GM23338 (cell line): ENCODE measurements around the gene TNIP1. TPM values are rescaled to one million over a fixed set of nuclear protein-coding genes. Genes with fewer than 3 reads are reported as not detected.

Experiments
- ATAC-seq: fragments of 200-7000 bp; cut with Tn5 transposase; 3 replicates; pipeline ENCODE4 v1.9.1; 2020
- DNase-seq: peaks from one replicate; pipeline ENCODE4 v3.0.0-alpha.2; 2015; ENCODE audit warnings: low spot score
- H2AFZ ChIP-seq: fragments of 200-600 bp; sonication (generic); 2 replicates; pipeline ENCODE4 v1.8.0; 2016; ENCODE audit warnings: antibody characterized with exemption, mild to moderate bottlenecking, moderate library complexity
- H3F3A ChIP-seq: fragments of 200-600 bp; sonication (generic); replicated peaks from 2 replicates; pipeline ENCODE4 v1.8.0; 2017; ENCODE audit warnings: antibody characterized with exemption, mixed run types, low read depth
- H3K27ac ChIP-seq: fragments of 200-600 bp; sonication (generic); 2 replicates; pipeline ENCODE4 v1.6.1; 2016; ENCODE audit warnings: low read depth
- H3K27me3 ChIP-seq: fragments of 200-600 bp; sonication (generic); 2 replicates; pipeline ENCODE4 v1.8.0; 2016; ENCODE audit warnings: mild to moderate bottlenecking, mixed run types, moderate library complexity; ENCODE audit not compliant: insufficient read depth
- H3K36me3 ChIP-seq: fragments of 200-600 bp; sonication (generic); 2 replicates; pipeline ENCODE4 v1.8.0; 2016; ENCODE audit warnings: mild to moderate bottlenecking; ENCODE audit not compliant: insufficient read depth
- H3K4me1 ChIP-seq: fragments of 200-600 bp; sonication (generic); 2 replicates; pipeline ENCODE4 v1.8.0; 2016; ENCODE audit warnings: mild to moderate bottlenecking, moderate library complexity; ENCODE audit not compliant: insufficient read depth
- H3K4me2 ChIP-seq: fragments of 200-600 bp; sonication (generic); 2 replicates; pipeline ENCODE4 v1.7.1; 2017; ENCODE audit warnings: mixed run types
- H3K4me3 ChIP-seq: fragments of 200-600 bp; sonication (generic); 2 replicates; pipeline ENCODE4 v1.6.1; 2016; ENCODE audit warnings: mixed run types
- H3K79me2 ChIP-seq: fragments of 200-600 bp; sonication (generic); replicated peaks from 2 replicates; pipeline ENCODE4 v1.8.0; 2017; ENCODE audit warnings: mild to moderate bottlenecking; ENCODE audit not compliant: insufficient read depth
- H3K9me2 ChIP-seq: fragments of 200-600 bp; sonication (generic); 2 replicates; pipeline ENCODE4 v1.8.0; 2017; ENCODE audit not compliant: insufficient read depth
- H4K20me1 ChIP-seq: fragments of 200-600 bp; sonication (generic); replicated peaks from 2 replicates; pipeline ENCODE4 v1.8.0; 2017; ENCODE audit warnings: mild to moderate bottlenecking; ENCODE audit not compliant: insufficient read depth
- H3K27ac Mint-ChIP-seq: 2 replicates; pipeline ENCODE4 v1.8.0; 2020; ENCODE audit warnings: inconsistent platforms, mild to moderate bottlenecking, moderate library complexity, mixed read lengths
- H3K27me3 Mint-ChIP-seq: 3 replicates; pipeline ENCODE4 v1.8.0; 2022; ENCODE audit warnings: low read depth, mild to moderate bottlenecking, moderate library complexity, mixed read lengths, inconsistent platforms; ENCODE audit not compliant: insufficient read depth, poor library complexity
- H3K36me3 Mint-ChIP-seq: 3 replicates; pipeline ENCODE4 v1.8.0; 2021; ENCODE audit warnings: low read depth, mild to moderate bottlenecking, inconsistent platforms, moderate library complexity, mixed read lengths
- H3K4me1 Mint-ChIP-seq: 3 replicates; pipeline ENCODE4 v1.8.0; 2020; ENCODE audit warnings: mild to moderate bottlenecking, inconsistent platforms, mixed read lengths
- H3K4me3 Mint-ChIP-seq: 3 replicates; pipeline ENCODE4 v1.8.0; 2021; ENCODE audit warnings: moderate library complexity, mild to moderate bottlenecking, inconsistent platforms, mixed read lengths
- H3K9me3 Mint-ChIP-seq: 3 replicates; pipeline ENCODE4 v1.8.0; 2020; ENCODE audit warnings: moderate library complexity, mild to moderate bottlenecking, inconsistent platforms, mixed read lengths
- EZH2 ChIP-seq: fragments of 200-600 bp; sonication (generic); IDR thresholded peaks from one replicate; pipeline ENCODE4 v1.8.0; 2017; ENCODE audit warnings: antibody characterized with exemption, mild to moderate bottlenecking, low read depth; ENCODE audit not compliant: unreplicated experiment
- EZH2phosphoT487 ChIP-seq: fragments of 200-600 bp; sonication (generic); IDR thresholded peaks from one replicate; pipeline ENCODE4 v1.8.1; 2018; ENCODE audit warnings: antibody characterized with exemption; ENCODE audit not compliant: unreplicated experiment
- NANOG ChIP-seq: IDR thresholded peaks from 2 replicates; pipeline ENCODE4 v1.6.1; 2016; ENCODE audit warnings: antibody characterized with exemption, borderline replicate concordance
- POLR2AphosphoS5 ChIP-seq: IDR thresholded peaks from 2 replicates; pipeline ENCODE4 v1.6.1; 2016; ENCODE audit warnings: antibody characterized with exemption, low read depth
- ZNF331 ChIP-seq: fragments of 250-450 bp; sonication (Bioruptor Pico); IDR thresholded peaks from 2 replicates; pipeline ENCODE4 v1.5.0; 2020; ENCODE audit warnings: low read depth, mild to moderate bottlenecking, moderate library complexity
- ZNF462 ChIP-seq: fragments of 250-450 bp; sonication (Bioruptor Pico); IDR thresholded peaks from 2 replicates; pipeline ENCODE4 v1.5.0; 2020; ENCODE audit warnings: mild to moderate bottlenecking, moderate library complexity
- polyA plus RNA-seq: library from polyadenylated mRNA; unstranded; fragments of >200 nt; fragmentation: Nextera tagmentation; extraction: Ambion mirVana; gene quantifications from 2 replicates; pipeline ENCODE4 v1.2.1, GENCODE V29; 2016
- total RNA-seq: library from RNA; depleted of rRNA; stranded (reverse); fragments of >200 nt; shearing (Covaris generic); gene quantifications from 2 replicates; pipeline ENCODE4 v1.2.3, GENCODE V29; 2014
- TF ChIP-seq, protein P1 (sequence below), 2 experiments: fragments of 200-600 bp in 1 of 2; sonication (generic) in 1 of 2; conservative IDR thresholded peaks; 2 replicates each; pipeline versions ENCODE4 v1.5.1 to v1.6.1; 2016 to 2017; ENCODE audit warnings: antibody characterized with exemption in 2 of 2, low read depth in 2 of 2, mild to moderate bottlenecking in 2 of 2, moderate library complexity in 1 of 2

Gene TNIP1
- total and polyA plus RNA-seq, 2 experiments from 2014 or later: 10.3 to 29.6 TPM

DNA sequence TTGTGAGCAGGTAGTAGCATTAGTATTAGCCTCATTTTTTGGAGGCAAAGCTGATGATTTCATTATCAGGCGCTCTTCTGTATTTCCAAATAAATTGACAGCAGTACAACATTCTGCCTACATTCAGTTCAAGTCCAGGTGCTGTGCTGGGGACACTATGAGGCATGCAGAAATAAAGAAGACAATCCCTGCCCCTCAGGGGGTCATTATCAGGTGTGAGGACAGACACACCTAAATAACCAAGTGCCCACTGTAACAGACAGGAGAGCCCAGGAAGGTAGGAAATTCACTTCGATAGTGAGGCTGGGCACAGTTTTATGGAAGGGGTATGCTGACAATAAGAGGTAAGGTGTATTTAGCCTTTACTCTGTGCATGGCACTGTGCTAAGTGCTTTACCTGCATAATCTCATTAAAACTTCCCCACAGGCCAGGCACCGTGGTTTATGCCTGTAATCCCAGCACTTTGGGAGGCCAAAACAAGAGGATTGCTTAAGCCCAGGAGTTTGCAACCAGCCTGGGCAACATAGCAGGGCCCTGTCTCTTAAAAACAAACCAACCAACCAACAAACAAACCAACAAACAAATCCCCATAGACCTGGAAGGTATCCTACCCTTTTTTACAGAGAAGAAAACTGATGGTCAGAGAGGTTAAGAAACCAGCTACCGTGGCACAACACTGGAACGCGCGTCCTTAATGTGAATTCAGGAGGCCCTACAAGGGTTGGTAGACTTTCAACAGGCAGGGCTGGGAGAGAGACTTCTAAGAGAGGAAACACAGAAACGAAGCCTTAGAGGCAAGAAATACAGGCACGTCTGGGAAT lies 77.9 kb downstream of the TNIP1 start:
- DNase-seq (no peak), ATAC-seq (peak; percentile 33)
- H3F3A ChIP-seq: no peaks in the 10 kb centered on the region
- Mint-ChIP-seq H3K27me3 (peaks cover 7% of the 10 kb centered on the region), H3K9me3 (no peaks in the 10 kb centered on the region), H3K4me3 (no peak overlapping the region), H3K36me3 (no peaks in the 10 kb centered on the region), H3K4me1 (peaks cover 6% of the 10 kb centered on the region), H3K27ac (no peak overlapping the region)
- H3K79me2 ChIP-seq: no peaks in the 10 kb centered on the region
- H3K4me3 ChIP-seq: no peak overlapping the region
- H3K4me2 ChIP-seq: no peak overlapping the region
- peak overlapping the region; percentile 60; the same call in 1 of the 2 replicates for H2AFZ ChIP-seq
- no peaks in the 10 kb centered on the region for H3K9me2 ChIP-seq
- no peaks in the 10 kb centered on the region; the same call in 1 of the 2 replicates for H3K4me1 ChIP-seq
- no peak overlapping the region for H3K27ac ChIP-seq
- H3K27me3 ChIP-seq: no peaks in the 10 kb centered on the region
- no peak for TF ChIP-seq POLR2AphosphoS5
- no peaks in the 10 kb centered on the region for H3K36me3 ChIP-seq
- H4K20me1 ChIP-seq: no peaks in the 10 kb centered on the region

DNA sequence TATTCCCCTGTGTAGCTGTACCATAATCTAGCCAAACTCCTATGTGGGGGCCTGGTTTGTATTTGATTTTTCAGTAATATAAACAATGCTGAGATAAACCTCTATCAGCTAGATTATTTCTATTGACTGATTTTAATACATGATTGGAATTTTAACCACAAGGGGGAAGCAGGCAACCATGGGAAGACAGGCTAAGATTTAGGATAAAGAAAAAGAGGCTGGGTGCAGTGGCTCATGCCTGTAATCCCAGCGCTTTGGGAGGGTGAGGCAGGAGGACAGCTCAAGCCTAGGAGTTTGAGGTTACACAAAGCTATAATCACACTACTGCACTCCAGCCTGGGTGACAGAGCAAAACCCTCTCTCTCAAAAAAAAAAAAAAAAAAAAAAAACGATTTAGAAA lies 78.6 kb downstream of the TNIP1 start:
- Histone ChIP-seq H2AFZ (no peak overlapping the region), H4K20me1 (no peaks in the 10 kb centered on the region), H3K36me3 (no peaks in the 10 kb centered on the region), H3K4me3 (no peak overlapping the region), H3K9me2 (no peaks in the 10 kb centered on the region), H3K27me3 (no peaks in the 10 kb centered on the region), H3F3A (no peaks in the 10 kb centered on the region), H3K4me1 (no peaks in the 10 kb centered on the region; the same call in 1 of the 2 replicates), H3K27ac (no peak overlapping the region), H3K79me2 (no peaks in the 10 kb centered on the region), H3K4me2 (no peak overlapping the region)
- no peaks in the 10 kb centered on the region for H3K36me3 Mint-ChIP-seq
- peak; percentile 72 for ATAC-seq
- peaks cover 6% of the 10 kb centered on the region for H3K4me1 Mint-ChIP-seq
- peaks cover 7% of the 10 kb centered on the region for H3K27me3 Mint-ChIP-seq
- H3K4me3 Mint-ChIP-seq: no peak overlapping the region
- peaks cover 2% of the 10 kb centered on the region; the same call in 1 of the 3 replicates for H3K9me3 Mint-ChIP-seq
- H3K27ac Mint-ChIP-seq: no peak overlapping the region
- TF ChIP-seq, protein P1, sequence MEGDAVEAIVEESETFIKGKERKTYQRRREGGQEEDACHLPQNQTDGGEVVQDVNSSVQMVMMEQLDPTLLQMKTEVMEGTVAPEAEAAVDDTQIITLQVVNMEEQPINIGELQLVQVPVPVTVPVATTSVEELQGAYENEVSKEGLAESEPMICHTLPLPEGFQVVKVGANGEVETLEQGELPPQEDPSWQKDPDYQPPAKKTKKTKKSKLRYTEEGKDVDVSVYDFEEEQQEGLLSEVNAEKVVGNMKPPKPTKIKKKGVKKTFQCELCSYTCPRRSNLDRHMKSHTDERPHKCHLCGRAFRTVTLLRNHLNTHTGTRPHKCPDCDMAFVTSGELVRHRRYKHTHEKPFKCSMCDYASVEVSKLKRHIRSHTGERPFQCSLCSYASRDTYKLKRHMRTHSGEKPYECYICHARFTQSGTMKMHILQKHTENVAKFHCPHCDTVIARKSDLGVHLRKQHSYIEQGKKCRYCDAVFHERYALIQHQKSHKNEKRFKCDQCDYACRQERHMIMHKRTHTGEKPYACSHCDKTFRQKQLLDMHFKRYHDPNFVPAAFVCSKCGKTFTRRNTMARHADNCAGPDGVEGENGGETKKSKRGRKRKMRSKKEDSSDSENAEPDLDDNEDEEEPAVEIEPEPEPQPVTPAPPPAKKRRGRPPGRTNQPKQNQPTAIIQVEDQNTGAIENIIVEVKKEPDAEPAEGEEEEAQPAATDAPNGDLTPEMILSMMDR (conservative IDR thresholded peaks at IDR 0.05; ENCODE audit: low read depth in 2 of 2): peak; percentile 70
- no peak for TF ChIP-seq EZH2
- DNase-seq: peak; percentile 69

DNA sequence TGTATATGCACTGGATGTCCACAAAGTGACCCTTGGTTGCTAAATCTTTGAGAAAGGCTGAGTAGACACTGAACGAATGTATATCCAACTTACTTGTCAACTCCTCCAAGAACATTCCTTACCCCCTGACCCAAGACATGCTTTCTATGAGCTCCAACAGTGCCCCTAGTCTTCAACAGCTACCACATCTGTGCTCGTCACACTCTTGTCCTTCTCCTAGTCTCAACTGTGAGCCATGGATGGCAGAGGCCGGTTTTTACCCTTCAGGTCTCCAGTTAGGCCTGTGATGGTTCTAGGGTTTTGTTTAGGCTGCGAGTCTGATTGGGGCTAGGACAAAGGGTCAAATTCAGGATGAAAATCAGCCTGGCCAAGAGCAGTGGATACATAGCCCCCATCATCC lies 79.4 kb downstream of the TNIP1 start:
- no peaks in the 10 kb centered on the region for H3F3A ChIP-seq
- Mint-ChIP-seq H3K9me3 (peaks cover 2% of the 10 kb centered on the region; the same call in 2 of the 3 replicates), H3K36me3 (no peaks in the 10 kb centered on the region), H3K4me1 (peaks cover 6% of the 10 kb centered on the region), H3K4me3 (no peak overlapping the region), H3K27ac (no peak overlapping the region), H3K27me3 (peaks cover 7% of the 10 kb centered on the region)
- no peak for ATAC-seq
- H3K27ac ChIP-seq: no peak overlapping the region
- H3K79me2 ChIP-seq: no peaks in the 10 kb centered on the region
- H3K4me3 ChIP-seq: no peak overlapping the region
- no peaks in the 10 kb centered on the region for H3K27me3 ChIP-seq
- DNase-seq: no peak
- H3K4me2 ChIP-seq: no peak overlapping the region
- H4K20me1 ChIP-seq: no peaks in the 10 kb centered on the region
- no peaks in the 10 kb centered on the region; the same call in 1 of the 2 replicates for H3K4me1 ChIP-seq
- H2AFZ ChIP-seq: no peak overlapping the region
- H3K9me2 ChIP-seq: no peaks in the 10 kb centered on the region
- H3K36me3 ChIP-seq: no peaks in the 10 kb centered on the region
- TF ChIP-seq NANOG (no peak), ZNF462 (CRISPR knock-in tag) (no peak), EZH2phosphoT487 (no peak), ZNF331 (CRISPR knock-in tag) (no peak)
